ENCODE measurements around the gene NFATC1.

- TF ChIP-seq GATA2 (IDR thresholded peaks at IDR 0.05; ENCODE audit: low read depth, low read length) (no peak), GATA3 (IDR thresholded peaks at IDR 0.05; ENCODE audit: low read depth, low read length) (no peak)
Observed at GRCh38 chr18:79378536-79379250, 17.0 kb upstream of the NFATC1 start.

Data from SH-SY5Y (cell line).